HepG2 (cell line): ENCODE results near the gene DLL4. TPM values are rescaled to one million over a fixed set of nuclear protein-coding genes. Genes with fewer than 3 reads are reported as not detected.

Experiments
- ATAC-seq: fragments of 200-7000 bp; cut with Tn5 transposase; 3 replicates; pipeline ENCODE4 v1.9.1; 2020; ENCODE audit warnings: mild to moderate bottlenecking, moderate library complexity
- BruUV-seq: library from RNA; stranded (reverse); fragments of 400-500 nt; replicated peaks from 2 replicates; lab custom pipeline; 2021; lab: Mats Ljungman, UMichigan
- CTCF ChIA-PET: fragments of 300-600 bp; formaldehyde crosslinking; extraction: SDS; loops from one replicate; lab custom pipeline; 2021; ENCODE audit warnings: low total read pairs, inconsistent platforms, low intra/inter-chr PET ratio; lab: Yijun Ruan, JAX
- POLR2A ChIA-PET: fragments of 350-600 bp; sonication (Branson Sonifier 250); formaldehyde crosslinking; loops from one replicate; lab custom pipeline; 2020; ENCODE audit warnings: antibody characterized with exemption, inconsistent platforms; lab: Yijun Ruan, JAX
- DNase-seq: peaks from one replicate; pipeline ENCODE4 v3.0.0-alpha.2; 2015; ENCODE audit warnings: low spot score
- FAIRE-seq: peaks from 3 replicates; lab custom pipeline; 2011; peaks lifted over from hg19 to GRCh38; lab: Jason Lieb, UNC
- H2AFZ ChIP-seq: one replicate; pipeline ENCODE4 v1.6.1; 2011; ENCODE audit warnings: low read length, inconsistent platforms
- H3K27ac ChIP-seq: fragments of 300-600 bp; 3 replicates; pipeline ENCODE4 v1.8.0; 2011; ENCODE audit warnings: mixed run types, mild to moderate bottlenecking, mixed read lengths, low read length, inconsistent platforms; ENCODE audit not compliant: insufficient read depth; ENCODE audit errors: extremely low read length
- H3K27me3 ChIP-seq, 2 experiments: fragments of 200-600 bp in 1 of 2; 2 replicates in 1 of 2; 3 replicates in 1 of 2; pipeline versions ENCODE4 v1.6.0 to v1.8.0; 2011; ENCODE audit warnings: low read length in 2 of 2, mild to moderate bottlenecking in 2 of 2, moderate library complexity in 2 of 2, inconsistent platforms in 1 of 2; ENCODE audit not compliant: insufficient read depth in 2 of 2, control insufficient read depth in 1 of 2
- H3K36me3 ChIP-seq, 2 experiments: fragments of 200-600 bp in 1 of 2; replicated peaks in 1 of 2; 2 replicates in 1 of 2; 3 replicates in 1 of 2; pipeline versions ENCODE4 v1.5.1 to v1.8.0; 2011; ENCODE audit warnings: low read length in 2 of 2, inconsistent platforms in 1 of 2; ENCODE audit not compliant: insufficient read depth in 2 of 2, control insufficient read depth in 1 of 2
- H3K4me1 ChIP-seq: 2 replicates; pipeline ENCODE4 v1.5.1; 2012; ENCODE audit warnings: low read length, inconsistent platforms; ENCODE audit not compliant: insufficient read depth
- H3K4me2 ChIP-seq: 2 replicates; pipeline ENCODE4 v1.6.0; 2011; ENCODE audit warnings: low read depth, low read length, inconsistent platforms
- H3K4me3 ChIP-seq, 3 experiments: fragments of 200-600 bp in 1 of 3; sonication (generic), shearing (Covaris generic) in 1 of 3; replicated peaks in 1 of 3; 2 replicates each; pipeline ENCODE4 v1.5.1; 2011 to 2016; ENCODE audit warnings: low read length in 3 of 3, inconsistent platforms in 2 of 3, low read depth in 2 of 3, mild to moderate bottlenecking in 2 of 3, control low read depth in 1 of 3, mixed read lengths in 1 of 3; ENCODE audit not compliant: insufficient read depth in 1 of 3
- H3K79me2 ChIP-seq: one replicate; pipeline ENCODE4 v1.6.1; 2011; ENCODE audit warnings: low read length, inconsistent platforms; ENCODE audit not compliant: insufficient read depth
- H3K9ac ChIP-seq: 2 replicates; pipeline ENCODE4 v1.6.0; 2011; ENCODE audit warnings: mild to moderate bottlenecking, low read depth, low read length, inconsistent platforms; ENCODE audit not compliant: insufficient read depth
- H3K9me3 ChIP-seq: 2 replicates; pipeline ENCODE4 v1.5.1; 2012; ENCODE audit warnings: mild to moderate bottlenecking, low read length
- H4K20me1 ChIP-seq: 2 replicates; pipeline ENCODE4 v1.6.0; 2011; ENCODE audit warnings: inconsistent platforms, mild to moderate bottlenecking, low read length, moderate library complexity; ENCODE audit not compliant: insufficient read depth
- CBX1 ChIP-seq: IDR thresholded peaks from one replicate; pipeline ENCODE4 v1.6.1; 2016; ENCODE audit warnings: antibody characterized with exemption, low read depth
- CENPBD1 ChIP-seq: sonication (generic); formaldehyde crosslinking; IDR thresholded peaks from 2 replicates; pipeline ENCODE4 v1.8.0; 2022; ENCODE audit warnings: missing genetic modification reagents, low read depth, mild to moderate bottlenecking, borderline replicate concordance
- ESRRA ChIP-seq: sonication (generic); formaldehyde crosslinking; IDR thresholded peaks from 2 replicates; pipeline ENCODE4 v1.5.1; 2020; ENCODE audit warnings: mild to moderate bottlenecking, low read depth, missing genetic modification reagents
- KDM1A ChIP-seq: IDR thresholded peaks from 2 replicates; pipeline ENCODE4 v1.6.1; 2016; ENCODE audit warnings: missing compliant biosample characterization
- MTA3 ChIP-seq: sonication (generic); formaldehyde crosslinking; IDR thresholded peaks from 2 replicates; pipeline ENCODE4 v1.4.0; 2020; ENCODE audit warnings: missing genetic modification reagents
- PRDM10 ChIP-seq: sonication (generic); formaldehyde crosslinking; IDR thresholded peaks from 2 replicates; pipeline ENCODE4 v1.4.0; 2020; ENCODE audit warnings: low read depth, missing genetic modification reagents
- PREB ChIP-seq: sonication (generic); formaldehyde crosslinking; IDR thresholded peaks from 2 replicates; pipeline ENCODE4 v1.4.0; 2020; ENCODE audit warnings: missing genetic modification reagents
- RELA ChIP-seq: sonication (generic); formaldehyde crosslinking; IDR thresholded peaks from 2 replicates; pipeline ENCODE4 v1.4.0; 2020; ENCODE audit warnings: missing genetic modification reagents
- SALL1 ChIP-seq: sonication (generic); formaldehyde crosslinking; IDR thresholded peaks from 2 replicates; pipeline ENCODE4 v1.8.0; 2022; ENCODE audit warnings: mild to moderate bottlenecking, missing genetic modification reagents
- SP140L ChIP-seq: sonication (generic); formaldehyde crosslinking; IDR thresholded peaks from 2 replicates; pipeline ENCODE4 v1.4.0; 2020; ENCODE audit warnings: missing genetic modification reagents, borderline replicate concordance
- ZBTB14 ChIP-seq: sonication (generic); formaldehyde crosslinking; IDR thresholded peaks from 2 replicates; pipeline ENCODE4 v1.4.0; 2020; ENCODE audit warnings: missing genetic modification reagents
- ZBTB25 ChIP-seq: IDR thresholded peaks from 2 replicates; pipeline ENCODE4 v1.6.1; 2018; ENCODE audit warnings: missing genetic modification reagents
- ZBTB7A ChIP-seq: sonication (generic); formaldehyde crosslinking; IDR thresholded peaks from 2 replicates; pipeline ENCODE4 v1.8.0; 2022; ENCODE audit warnings: mild to moderate bottlenecking, missing genetic modification reagents
- ZC3H4 ChIP-seq: sonication (generic); formaldehyde crosslinking; IDR thresholded peaks from 2 replicates; pipeline ENCODE4 v1.4.0; 2020; ENCODE audit warnings: missing genetic modification reagents, borderline replicate concordance
- ZNF121 ChIP-seq: sonication (generic); formaldehyde crosslinking; IDR thresholded peaks from 2 replicates; pipeline ENCODE4 v1.5.0; 2020; ENCODE audit warnings: mild to moderate bottlenecking, missing genetic modification reagents
- ZNF180 ChIP-seq: sonication (generic); formaldehyde crosslinking; IDR thresholded peaks from 2 replicates; pipeline ENCODE4 v1.4.0; 2020; ENCODE audit warnings: low read depth, missing genetic modification reagents, borderline replicate concordance
- ZNF354B ChIP-seq: sonication (generic); formaldehyde crosslinking; IDR thresholded peaks from 2 replicates; pipeline ENCODE4 v1.8.0; 2022; ENCODE audit warnings: mild to moderate bottlenecking, missing genetic modification reagents
- ZNF691 ChIP-seq: sonication (generic); formaldehyde crosslinking; IDR thresholded peaks from 2 replicates; pipeline ENCODE4 v1.4.0; 2020; ENCODE audit warnings: missing genetic modification reagents, low read depth, mild to moderate bottlenecking, borderline replicate concordance
- WGBS: methylation state at CpG from one replicate; pipeline ENCODE4 v1.1.6; 2017; ENCODE audit warnings: low lambda C conversion rate; 5-methylcytosine and 5-hydroxymethylcytosine counted together
- in situ Hi-C: cut with HindIII; loops from 2 replicates; pipeline ENCODE4 v1.10.0; 2017; ENCODE audit warnings: low pct_unique_long_range_greater_than_20kb; ENCODE audit not compliant: extremely low pct_ligation_motif_present
- intact Hi-C: fragments of 100-400 bp; cut with micrococcal nuclease; formaldehyde crosslinking; loops from one replicate; pipeline ENCODE4 v1.10.0; 2022; ENCODE audit not compliant: unreplicated experiment
- polyA plus RNA-seq, 8 experiments: library from polyadenylated mRNA; depleted of rRNA in 3 of 8; stranded (reverse) in 7 of 8; unstranded in 1 of 8; fragments of >200 nt; fragmentation: Illumina TruSeq in 4 of 8; extraction: Trizol in 4 of 8; gene quantifications; 2 replicates each; pipeline versions ENCODE4 v1.2.1 to v1.2.3, GENCODE V29; 2011 to 2016; ENCODE audit warnings: low read depth in 4 of 8, missing spikeins in 1 of 8, mixed read lengths in 1 of 8; ENCODE audit not compliant: insufficient read depth in 1 of 8
- total RNA-seq, 5 experiments: library from RNA; depleted of rRNA; stranded (reverse); fragments of >200 nt; fragmentation: Illumina TruSeq; extraction: Trizol; gene quantifications; 2 replicates each; pipeline ENCODE4 v1.2.3, GENCODE V29; 2016; ENCODE audit warnings: low read depth in 1 of 5

DLL4 gene
- total and polyA plus RNA-seq, 2 of the 13 experiments (the other 11 are each of a cell fraction or from before 2014, with no cell fraction given), result 0.20 to 0.25 TPM

GRCh38 chr15:40958146-40958545, 29.0 kb downstream of the DLL4 start:
- no peak overlapping the region for H3K4me3 ChIP-seq
- H3K9ac ChIP-seq, result no peak overlapping the region
- no peak overlapping the region for H3K4me2 ChIP-seq
- H3K4me1 ChIP-seq, result 0 out of 2 replicates have a peak, but pooled peaks cover under 1% of the 10 kb centered on the region
- no TSS peak for BruUV-seq
- in situ Hi-C loops (no loop called here), intact Hi-C loops (no loop called here)
- H3K27me3 ChIP-seq, result peaks cover 11 to 53% of the 10 kb centered on the region in 2 experiments
- no peak overlapping the region for H3K27ac ChIP-seq
- no peaks in the 10 kb centered on the region for H3K9me3 ChIP-seq
- no peaks in the 10 kb centered on the region for H3K79me2 ChIP-seq
- FAIRE-seq (no peak), ATAC-seq (no peak), DNase-seq (no peak)
- WGBS, result 67% methylated on average over 6 of the region's 6 CpGs
- ChIA-PET POLR2A (no interaction called here), CTCF (no interaction called here)
- H4K20me1 ChIP-seq, result no peaks in the 10 kb centered on the region
- no peaks in the 10 kb centered on the region for H3K36me3 ChIP-seq
- no peak overlapping the region for H2AFZ ChIP-seq
- no peak for TF ChIP-seq ZBTB14 (CRISPR knock-in tag)
- no peak for TF ChIP-seq CBX1
- no peak for TF ChIP-seq ZNF180 (CRISPR knock-in tag)
- no peak for TF ChIP-seq CENPBD1
- no peak for TF ChIP-seq ESRRA
- TF ChIP-seq ZBTB7A (CRISPR knock-in tag), result no peak
- no peak for TF ChIP-seq SP140L (CRISPR knock-in tag)
- TF ChIP-seq ZC3H4, result no peak
- TF ChIP-seq ZNF121 (CRISPR knock-in tag), result no peak
- TF ChIP-seq KDM1A (CRISPR knock-in tag), result no peak
- TF ChIP-seq SALL1 (CRISPR knock-in tag), result no peak
- TF ChIP-seq RELA (CRISPR knock-in tag), result no peak
- no peak for TF ChIP-seq PREB (CRISPR knock-in tag)
- TF ChIP-seq MTA3 (CRISPR knock-in tag), result no peak
- TF ChIP-seq PRDM10 (CRISPR knock-in tag), result no peak
- TF ChIP-seq ZBTB25 (CRISPR knock-in tag), result no peak
- no peak for TF ChIP-seq ZNF691 (CRISPR knock-in tag)
- TF ChIP-seq ZNF354B (CRISPR knock-in tag), result no peak
